ENCODE data around the gene JARID2.

JARID2 gene

GRCh38 chr6:15561447-15562199, 315.8 kb downstream of the JARID2 start:
- Histone ChIP-seq H3K4me1 (ENCODE audit: control insufficient read depth, insufficient read depth, low read length, poor library complexity, severe bottlenecking) (no peaks in the 10 kb centered on the region), H3K27ac (ENCODE audit: insufficient read depth, low read length, poor library complexity, severe bottlenecking) (no peak overlapping the region), H3K4me3 (ENCODE audit: insufficient read depth, low read depth, low read length, poor library complexity, severe bottlenecking) (no peak overlapping the region), H3K9me3 (ENCODE audit: control insufficient read depth, low read length) (no peaks in the 10 kb centered on the region), H3K27me3 (replicated peaks; ENCODE audit: control insufficient read depth, insufficient read depth, low read length, poor library complexity, severe bottlenecking) (no peaks in the 10 kb centered on the region), H3K36me3 (ENCODE audit: control insufficient read depth, insufficient read depth, low read length) (no peaks in the 10 kb centered on the region)
- no peak for DNase-seq

GRCh38 chr6:15562977-15563376, 317.1 kb downstream of the JARID2 start:
- H3K27me3 ChIP-seq (replicated peaks; ENCODE audit: control insufficient read depth, insufficient read depth, low read length, poor library complexity, severe bottlenecking), result no peaks in the 10 kb centered on the region
- DNase-seq, result no peak

GRCh38 chr6:15569035-15569995, 323.4 kb downstream of the JARID2 start:
- Histone ChIP-seq H3K4me3 (ENCODE audit: insufficient read depth, low read depth, low read length, poor library complexity, severe bottlenecking) (no peak overlapping the region), H3K36me3 (ENCODE audit: control insufficient read depth, insufficient read depth, low read length) (no peaks in the 10 kb centered on the region), H3K27me3 (replicated peaks; ENCODE audit: control insufficient read depth, insufficient read depth, low read length, poor library complexity, severe bottlenecking) (no peaks in the 10 kb centered on the region), H3K27ac (ENCODE audit: insufficient read depth, low read length, poor library complexity, severe bottlenecking) (no peak overlapping the region), H3K9me3 (ENCODE audit: control insufficient read depth, low read length) (no peaks in the 10 kb centered on the region), H3K4me1 (ENCODE audit: control insufficient read depth, insufficient read depth, low read length, poor library complexity, severe bottlenecking) (no peaks in the 10 kb centered on the region)
- no peak for DNase-seq

More at GRCh38 chr6:15562977-15563376, 317.1 kb downstream of the JARID2 start:
- Histone ChIP-seq H3K27ac (ENCODE audit: insufficient read depth, low read length, poor library complexity, severe bottlenecking) (no peak overlapping the region), H3K4me1 (ENCODE audit: control insufficient read depth, insufficient read depth, low read length, poor library complexity, severe bottlenecking) (no peaks in the 10 kb centered on the region), H3K4me3 (ENCODE audit: insufficient read depth, low read depth, low read length, poor library complexity, severe bottlenecking) (no peak overlapping the region), H3K9me3 (ENCODE audit: control insufficient read depth, low read length) (no peaks in the 10 kb centered on the region), H3K36me3 (ENCODE audit: control insufficient read depth, insufficient read depth, low read length) (no peaks in the 10 kb centered on the region)

GRCh38 chr6:15570171-15570570, 324.3 kb downstream of the JARID2 start:
- H3K27me3 ChIP-seq (replicated peaks; ENCODE audit: control insufficient read depth, insufficient read depth, low read length, poor library complexity, severe bottlenecking), result no peaks in the 10 kb centered on the region
- DNase-seq, result no peak
- H3K27ac ChIP-seq (ENCODE audit: insufficient read depth, low read length, poor library complexity, severe bottlenecking), result no peak overlapping the region
- H3K4me1 ChIP-seq (ENCODE audit: control insufficient read depth, insufficient read depth, low read length, poor library complexity, severe bottlenecking), result no peaks in the 10 kb centered on the region
- no peaks in the 10 kb centered on the region for H3K36me3 ChIP-seq (ENCODE audit: control insufficient read depth, insufficient read depth, low read length)
- H3K4me3 ChIP-seq (ENCODE audit: insufficient read depth, low read depth, low read length, poor library complexity, severe bottlenecking), result no peak overlapping the region
- no peaks in the 10 kb centered on the region for H3K9me3 ChIP-seq (ENCODE audit: control insufficient read depth, low read length)

All from effector memory CD4-positive, alpha-beta T cell (primary cell).